HCT116 (cell line): ENCODE data around the gene ZNF747. TPM values are rescaled to one million over a fixed set of nuclear protein-coding genes. Genes with fewer than 3 reads are reported as not detected.

Source experiments
- ATAC-seq: fragments of 200-7000 bp; cut with Tn5 transposase; 2 replicates; pipeline ENCODE4 v1.9.1; 2020; ENCODE audit warnings: mild to moderate bottlenecking, moderate library complexity
- BruUV-seq: library from RNA; stranded (reverse); fragments of 400-500 nt; replicated peaks from 2 replicates; lab custom pipeline; 2021; lab: Mats Ljungman, UMichigan
- CTCF ChIA-PET: fragments of 300-600 bp; sonication (Branson Sonifier 250); formaldehyde crosslinking; loops from one replicate; lab custom pipeline; 2021; ENCODE audit warnings: antibody characterized with exemption; lab: Charles Lee
- POLR2A ChIA-PET: fragments of 300-600, 350-600 bp; sonication (Branson Sonifier 250); formaldehyde crosslinking; loops from one replicate; lab custom pipeline; 2021; ENCODE audit warnings: antibody characterized with exemption; lab: Charles Lee
- RAD21 ChIA-PET, 2 experiments: fragments of 300-600 bp; sonication (Branson Sonifier 250); formaldehyde crosslinking; loops; one replicate each; lab custom pipeline; 2023; ENCODE audit warnings: low total read pairs in 2 of 2; ENCODE audit not compliant: uncharacterized antibody in 2 of 2, unreplicated experiment in 2 of 2, low non-redundant PET in 1 of 2; lab: Charles Lee
- DNase-seq: peaks from one replicate; pipeline ENCODE4 v3.0.0-alpha.2; 2010; ENCODE audit warnings: low read depth, low spot score
- H2AFZ ChIP-seq: fragments of 200-600 bp; shearing (Covaris generic), sonication (generic); 2 replicates; pipeline ENCODE4 v1.6.1; 2017; ENCODE audit warnings: low read depth, mixed run types, mixed read lengths, antibody characterized with exemption, low read length; ENCODE audit not compliant: poor library complexity, severe bottlenecking
- H3K27ac ChIP-seq: 2 replicates; pipeline ENCODE4 v1.5.1; 2012; ENCODE audit warnings: low read depth, low read length
- H3K27me3 ChIP-seq: fragments of 200-600 bp; sonication (generic); 2 replicates; pipeline ENCODE4 v1.6.1; 2016; ENCODE audit warnings: mixed run types, low read length, mixed read lengths; ENCODE audit not compliant: insufficient read depth
- H3K36me3 ChIP-seq, 2 experiments: fragments of 200-500 bp in 1 of 2; fragments of 200-600 bp in 1 of 2; sonication (Bioruptor generic) in 1 of 2; sonication (generic) in 1 of 2; 2 replicates each; pipeline versions ENCODE4 v1.5.1 to v1.6.1; 2014 to 2016; ENCODE audit warnings: low read length in 2 of 2, inconsistent platforms in 1 of 2, mixed read lengths in 1 of 2, mixed run types in 1 of 2; ENCODE audit not compliant: insufficient read depth in 2 of 2, control insufficient read depth in 1 of 2
- H3K4me1 ChIP-seq, 2 experiments: fragments of 200-600 bp in 1 of 2; sonication (generic) in 1 of 2; 2 replicates each; pipeline versions ENCODE4 v1.5.1 to v1.6.1; 2012 to 2017; ENCODE audit warnings: low read length in 2 of 2, inconsistent platforms in 1 of 2, mild to moderate bottlenecking in 1 of 2, mixed read lengths in 1 of 2, mixed run types in 1 of 2, moderate library complexity in 1 of 2; ENCODE audit not compliant: insufficient read depth in 2 of 2, control insufficient read depth in 1 of 2
- H3K4me2 ChIP-seq: fragments of 200-600 bp; sonication (generic); 2 replicates; pipeline ENCODE4 v1.6.1; 2017; ENCODE audit warnings: mixed run types, low read length, mixed read lengths
- H3K4me3 ChIP-seq, 2 experiments: fragments of 200-600 bp in 1 of 2; sonication (generic) in 1 of 2; replicated peaks in 1 of 2; 2 replicates each; pipeline ENCODE4 v1.5.1; 2011 to 2016; ENCODE audit warnings: low read length in 2 of 2, control low read depth in 1 of 2, low read depth in 1 of 2, mild to moderate bottlenecking in 1 of 2, mixed read lengths in 1 of 2, mixed run types in 1 of 2
- H3K79me2 ChIP-seq: fragments of 200-600 bp; sonication (generic); 2 replicates; pipeline ENCODE4 v1.6.1; 2017; ENCODE audit warnings: mild to moderate bottlenecking, mixed run types, low read length, moderate library complexity, mixed read lengths; ENCODE audit not compliant: insufficient read depth
- H3K9ac ChIP-seq: fragments of 200-600 bp; sonication (generic); 2 replicates; pipeline ENCODE4 v1.6.1; 2016; ENCODE audit warnings: low read length, mixed read lengths
- H3K9me2 ChIP-seq: fragments of 200-600 bp; sonication (generic), shearing (Covaris generic); 2 replicates; pipeline ENCODE4 v1.6.1; 2017; ENCODE audit warnings: mixed run types, mild to moderate bottlenecking, moderate library complexity; ENCODE audit not compliant: insufficient read depth
- H3K9me3 ChIP-seq, 2 experiments: fragments of 200-500 bp in 1 of 2; fragments of 200-600 bp in 1 of 2; sonication (Bioruptor generic) in 1 of 2; sonication (generic) in 1 of 2; 2 replicates each; pipeline ENCODE4 v1.6.1; 2014 to 2017; ENCODE audit warnings: low read length in 2 of 2, mixed read lengths in 2 of 2, inconsistent platforms in 1 of 2, low read depth in 1 of 2, mild to moderate bottlenecking in 1 of 2, mixed run types in 1 of 2, moderate library complexity in 1 of 2; ENCODE audit not compliant: control insufficient read depth in 1 of 2, insufficient read depth in 1 of 2
- H4K20me1 ChIP-seq: fragments of 200-600 bp; sonication (generic), shearing (Covaris generic); 2 replicates; pipeline ENCODE4 v1.6.1; 2017; ENCODE audit warnings: mixed run types, mild to moderate bottlenecking, moderate library complexity; ENCODE audit not compliant: insufficient read depth
- CEBPB ChIP-seq: IDR thresholded peaks from 2 replicates; pipeline ENCODE4 v1.6.1; 2012; ENCODE audit warnings: low read depth
- EZH2 ChIP-seq: fragments of 200-600 bp; sonication (generic); IDR thresholded peaks from 2 replicates; pipeline ENCODE4 v1.6.1; 2017; ENCODE audit warnings: antibody characterized with exemption, mixed run types
- EZH2phosphoT487 ChIP-seq: fragments of 200-600 bp; IDR thresholded peaks from 2 replicates; pipeline ENCODE4 v1.6.1; 2018; ENCODE audit warnings: antibody characterized with exemption, borderline replicate concordance
- JUND ChIP-seq: IDR thresholded peaks from 2 replicates; pipeline ENCODE4 v1.6.1; 2012
- POLR2A ChIP-seq: IDR thresholded peaks from 2 replicates; pipeline ENCODE4 v1.7.0; 2011; ENCODE audit warnings: borderline replicate concordance; ENCODE audit not compliant: insufficient read depth, insufficient read length; ENCODE audit errors: extremely low read depth
- POLR2AphosphoS5 ChIP-seq: IDR thresholded peaks from 2 replicates; pipeline ENCODE4 v1.6.1; 2011; ENCODE audit warnings: mild to moderate bottlenecking, low read depth, low read length, moderate library complexity
- SIN3A ChIP-seq: IDR thresholded peaks from 2 replicates; pipeline ENCODE4 v1.6.1; 2012; ENCODE audit warnings: low read depth
- ZFX ChIP-seq: fragments of 450-650 bp; IDR thresholded peaks from 2 replicates; pipeline ENCODE4 v1.6.1; 2017
- intact Hi-C: fragments of 100-400 bp; cut with micrococcal nuclease; formaldehyde crosslinking; loops from 2 replicates; pipeline ENCODE4 v1.10.0; 2022
- total RNA-seq: library from RNA; stranded (reverse); gene quantifications from one replicate; pipeline ENCODE4 v1.2.1, GENCODE V29; 2021; ENCODE audit not compliant: unreplicated experiment
- TF ChIP-seq, protein P1 (sequence below), 3 experiments: fragments of 200-600 bp in 1 of 3; sonication (generic) in 1 of 3; IDR thresholded peaks in 2 of 3; conservative IDR thresholded peaks in 1 of 3; 2 replicates each; pipeline ENCODE4 v1.5.1; 2012 to 2017; ENCODE audit warnings: low read depth in 2 of 3, low read length in 2 of 3, antibody characterized with exemption in 1 of 3, borderline replicate concordance in 1 of 3, control low read depth in 1 of 3, mild to moderate bottlenecking in 1 of 3, mixed read lengths in 1 of 3, mixed run types in 1 of 3, moderate library complexity in 1 of 3; ENCODE audit not compliant: insufficient read depth in 1 of 3
- TF ChIP-seq, protein P2 (sequence below): IDR thresholded peaks from 2 replicates; pipeline ENCODE4 v1.6.1; 2012; ENCODE audit warnings: low read depth
- TF ChIP-seq, protein P3 (sequence below): IDR thresholded peaks from 2 replicates; pipeline ENCODE4 v1.6.1; 2011; ENCODE audit warnings: mild to moderate bottlenecking, low read length, moderate library complexity; ENCODE audit not compliant: insufficient replicate concordance; ENCODE audit errors: extremely low read depth
- TF ChIP-seq, protein P4 (sequence below): IDR thresholded peaks from 2 replicates; pipeline ENCODE4 v1.6.1; 2012

Gene ZNF747
- total RNA-seq, 1 experiment from 2014 or later = 2.1 TPM

DNA sequence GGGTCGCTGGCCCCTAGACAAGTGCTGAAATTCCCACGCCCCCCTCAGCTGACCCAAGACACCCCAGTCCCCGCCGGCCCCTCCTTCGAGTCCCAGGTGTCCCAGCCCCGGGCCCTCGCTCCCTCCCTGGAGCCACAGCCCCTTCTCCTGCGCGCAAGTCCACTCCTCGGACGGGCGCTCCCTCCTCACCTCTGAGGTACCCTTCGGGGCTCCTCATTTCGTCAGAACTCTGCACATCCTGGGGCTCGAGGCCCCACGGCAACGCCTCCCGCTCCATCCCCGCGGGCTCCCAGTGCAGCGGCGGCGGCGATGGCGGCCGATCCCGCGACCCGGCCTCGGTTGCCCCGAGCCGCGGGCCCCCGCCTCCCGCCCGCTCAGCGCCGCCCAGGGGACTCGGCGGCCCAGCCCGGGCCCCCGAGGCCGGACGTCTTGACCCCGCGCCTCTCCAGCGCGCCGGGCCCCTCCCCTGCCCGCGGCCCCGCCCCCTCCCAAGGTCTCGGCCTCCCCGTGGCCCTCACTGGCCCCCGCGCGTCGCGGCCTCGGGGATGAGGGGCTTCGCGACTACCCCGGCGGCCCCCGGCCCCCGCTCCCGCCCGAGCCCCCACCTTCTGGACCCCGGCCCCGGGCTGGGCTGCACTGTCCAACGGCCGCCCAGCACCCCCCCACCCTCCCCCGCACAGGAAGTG, 8.4 kb downstream of the ZNF747 start, which contains the start of gene ZNF768:
ZNF768 (minus strand) TSS at position 430 of the 686 bp plus-strand sequence; CDS start at position 277, 153 bp downstream.
- ChIA-PET RAD21 (no interaction called here), CTCF (interaction anchor here (0.9 to 1.3 kb wide), 3 partner anchors 9 to 96 kb away, joined by 3 to 4 read pairs (median 3); partner anchors contain the start of gene DCTPP1), POLR2A (interaction anchor here (1.3 kb wide), 1 partner anchor 32 kb away, joined by 4 read pairs; the partner anchor contains the start of gene ZNF764)
- Histone ChIP-seq H4K20me1 (no peaks in the 10 kb centered on the region), H3K79me2 (peaks cover 12% of the 10 kb centered on the region), H3K36me3 (no peaks in the 10 kb centered on the region; a peak in 1 of 4 replicates), H2AFZ (no peak within 1 kb of the TSS), H3K27me3 (no peaks in the 10 kb centered on the region), H3K27ac (peak within 1 kb of the TSS; percentile 99), H3K9me3 (no peaks in the 10 kb centered on the region), H3K9me2 (no peaks in the 10 kb centered on the region), H3K4me1 (peaks cover 7 to 28% of the 10 kb centered on the region in 2 experiments), H3K9ac (peak within 1 kb of the TSS; percentile 91), H3K4me3 (peak within 1 kb of the TSS; percentile 69 to 77), H3K4me2 (peak within 1 kb of the TSS; percentile 84)
- no peak for TF ChIP-seq JUND
- TF ChIP-seq, protein P1, sequence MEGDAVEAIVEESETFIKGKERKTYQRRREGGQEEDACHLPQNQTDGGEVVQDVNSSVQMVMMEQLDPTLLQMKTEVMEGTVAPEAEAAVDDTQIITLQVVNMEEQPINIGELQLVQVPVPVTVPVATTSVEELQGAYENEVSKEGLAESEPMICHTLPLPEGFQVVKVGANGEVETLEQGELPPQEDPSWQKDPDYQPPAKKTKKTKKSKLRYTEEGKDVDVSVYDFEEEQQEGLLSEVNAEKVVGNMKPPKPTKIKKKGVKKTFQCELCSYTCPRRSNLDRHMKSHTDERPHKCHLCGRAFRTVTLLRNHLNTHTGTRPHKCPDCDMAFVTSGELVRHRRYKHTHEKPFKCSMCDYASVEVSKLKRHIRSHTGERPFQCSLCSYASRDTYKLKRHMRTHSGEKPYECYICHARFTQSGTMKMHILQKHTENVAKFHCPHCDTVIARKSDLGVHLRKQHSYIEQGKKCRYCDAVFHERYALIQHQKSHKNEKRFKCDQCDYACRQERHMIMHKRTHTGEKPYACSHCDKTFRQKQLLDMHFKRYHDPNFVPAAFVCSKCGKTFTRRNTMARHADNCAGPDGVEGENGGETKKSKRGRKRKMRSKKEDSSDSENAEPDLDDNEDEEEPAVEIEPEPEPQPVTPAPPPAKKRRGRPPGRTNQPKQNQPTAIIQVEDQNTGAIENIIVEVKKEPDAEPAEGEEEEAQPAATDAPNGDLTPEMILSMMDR (IDR thresholded peaks at IDR 0.05 in 2 of 3, conservative IDR thresholded peaks at IDR 0.05 in 1 of 3; ENCODE audit: borderline replicate concordance in 1 of 3, insufficient read depth in 1 of 3, low read depth in 2 of 3, low read length in 2 of 3) = no peak
- peak; percentile 62; the same call in 1 of the 2 replicates for TF ChIP-seq ZFX
- TF ChIP-seq SIN3A = no peak
- TF ChIP-seq POLR2A = peak; percentile 76
- TF ChIP-seq POLR2AphosphoS5 = peak; percentile 30; the same call in 1 of the 2 replicates
- TF ChIP-seq EZH2phosphoT487 = no peak
- TF ChIP-seq EZH2 = no peak
- TF ChIP-seq, protein P2, sequence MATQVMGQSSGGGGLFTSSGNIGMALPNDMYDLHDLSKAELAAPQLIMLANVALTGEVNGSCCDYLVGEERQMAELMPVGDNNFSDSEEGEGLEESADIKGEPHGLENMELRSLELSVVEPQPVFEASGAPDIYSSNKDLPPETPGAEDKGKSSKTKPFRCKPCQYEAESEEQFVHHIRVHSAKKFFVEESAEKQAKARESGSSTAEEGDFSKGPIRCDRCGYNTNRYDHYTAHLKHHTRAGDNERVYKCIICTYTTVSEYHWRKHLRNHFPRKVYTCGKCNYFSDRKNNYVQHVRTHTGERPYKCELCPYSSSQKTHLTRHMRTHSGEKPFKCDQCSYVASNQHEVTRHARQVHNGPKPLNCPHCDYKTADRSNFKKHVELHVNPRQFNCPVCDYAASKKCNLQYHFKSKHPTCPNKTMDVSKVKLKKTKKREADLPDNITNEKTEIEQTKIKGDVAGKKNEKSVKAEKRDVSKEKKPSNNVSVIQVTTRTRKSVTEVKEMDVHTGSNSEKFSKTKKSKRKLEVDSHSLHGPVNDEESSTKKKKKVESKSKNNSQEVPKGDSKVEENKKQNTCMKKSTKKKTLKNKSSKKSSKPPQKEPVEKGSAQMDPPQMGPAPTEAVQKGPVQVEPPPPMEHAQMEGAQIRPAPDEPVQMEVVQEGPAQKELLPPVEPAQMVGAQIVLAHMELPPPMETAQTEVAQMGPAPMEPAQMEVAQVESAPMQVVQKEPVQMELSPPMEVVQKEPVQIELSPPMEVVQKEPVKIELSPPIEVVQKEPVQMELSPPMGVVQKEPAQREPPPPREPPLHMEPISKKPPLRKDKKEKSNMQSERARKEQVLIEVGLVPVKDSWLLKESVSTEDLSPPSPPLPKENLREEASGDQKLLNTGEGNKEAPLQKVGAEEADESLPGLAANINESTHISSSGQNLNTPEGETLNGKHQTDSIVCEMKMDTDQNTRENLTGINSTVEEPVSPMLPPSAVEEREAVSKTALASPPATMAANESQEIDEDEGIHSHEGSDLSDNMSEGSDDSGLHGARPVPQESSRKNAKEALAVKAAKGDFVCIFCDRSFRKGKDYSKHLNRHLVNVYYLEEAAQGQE = no peak
- TF ChIP-seq, protein P3, sequence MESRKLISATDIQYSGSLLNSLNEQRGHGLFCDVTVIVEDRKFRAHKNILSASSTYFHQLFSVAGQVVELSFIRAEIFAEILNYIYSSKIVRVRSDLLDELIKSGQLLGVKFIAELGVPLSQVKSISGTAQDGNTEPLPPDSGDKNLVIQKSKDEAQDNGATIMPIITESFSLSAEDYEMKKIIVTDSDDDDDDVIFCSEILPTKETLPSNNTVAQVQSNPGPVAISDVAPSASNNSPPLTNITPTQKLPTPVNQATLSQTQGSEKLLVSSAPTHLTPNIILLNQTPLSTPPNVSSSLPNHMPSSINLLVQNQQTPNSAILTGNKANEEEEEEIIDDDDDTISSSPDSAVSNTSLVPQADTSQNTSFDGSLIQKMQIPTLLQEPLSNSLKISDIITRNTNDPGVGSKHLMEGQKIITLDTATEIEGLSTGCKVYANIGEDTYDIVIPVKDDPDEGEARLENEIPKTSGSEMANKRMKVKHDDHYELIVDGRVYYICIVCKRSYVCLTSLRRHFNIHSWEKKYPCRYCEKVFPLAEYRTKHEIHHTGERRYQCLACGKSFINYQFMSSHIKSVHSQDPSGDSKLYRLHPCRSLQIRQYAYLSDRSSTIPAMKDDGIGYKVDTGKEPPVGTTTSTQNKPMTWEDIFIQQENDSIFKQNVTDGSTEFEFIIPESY = no peak
- TF ChIP-seq, protein P4, sequence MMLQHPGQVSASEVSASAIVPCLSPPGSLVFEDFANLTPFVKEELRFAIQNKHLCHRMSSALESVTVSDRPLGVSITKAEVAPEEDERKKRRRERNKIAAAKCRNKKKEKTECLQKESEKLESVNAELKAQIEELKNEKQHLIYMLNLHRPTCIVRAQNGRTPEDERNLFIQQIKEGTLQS = no peak
- TF ChIP-seq CEBPB = no peak
- intact Hi-C loops = loop anchor here (5.0 kb wide), 1 partner anchor 94 kb away; the partner anchor contains the start of gene DCTPP1
- ATAC-seq (peak; percentile 50), DNase-seq (no peak)
- no TSS peak for BruUV-seq
